HG02610 (cell line): ENCODE results near the gene SCIMP.
"Not testable (repeated sequence)": the region's sequence is repeated elsewhere in the genome, so short reads cannot be mapped to it uniquely, and the experiment has no call there.

ENCODE experiments used
- ATAC-seq: cut with Tn5 transposase; IDR thresholded peaks from one replicate; pipeline ENCODE4 v1.9.1; 2021; ENCODE audit warnings: mild to moderate bottlenecking, moderate library complexity; ENCODE audit not compliant: unreplicated experiment

SCIMP gene

GRCh38 chr17:5234645-5235576 lies at the start of gene SCIMP:
Gene SCIMP, minus strand, starts transcription at chr17:5234860. Its CDS starts 105 bp downstream, at chr17:5234755.
- ATAC-seq: peak; percentile 63

GRCh38 chr17:5283571-5284315 lies 49.1 kb upstream of the SCIMP start:
- no peak for ATAC-seq

DNA sequence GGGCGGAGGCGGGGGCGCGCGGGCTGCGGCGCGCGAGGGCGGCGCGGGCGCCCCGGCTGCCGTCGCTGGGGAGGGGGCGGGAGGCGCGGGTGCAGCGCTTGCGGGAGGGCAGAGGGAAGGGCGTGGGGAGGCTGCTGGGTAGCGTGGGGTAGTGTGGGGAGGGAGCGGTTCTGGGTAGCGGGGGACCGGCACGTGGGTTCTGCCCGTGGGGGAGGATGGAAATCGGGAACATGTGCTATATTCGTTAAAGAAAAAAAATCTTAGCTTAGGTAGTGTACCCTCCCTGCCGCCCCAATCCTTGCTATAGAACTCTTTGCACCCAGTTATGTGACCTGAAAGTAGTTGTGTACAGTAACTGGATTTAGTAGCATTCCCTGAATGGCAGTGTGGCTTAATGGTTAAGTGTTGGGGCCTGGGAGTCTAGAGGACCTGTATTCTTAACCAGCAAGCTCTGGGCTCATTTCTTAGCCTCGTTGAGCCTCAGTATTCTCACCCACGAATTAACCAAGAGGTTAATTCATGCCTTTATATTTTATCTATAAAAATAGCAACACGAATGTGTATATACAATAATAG lies 48.1 kb upstream of the SCIMP start:
- ATAC-seq: no peak

DNA sequence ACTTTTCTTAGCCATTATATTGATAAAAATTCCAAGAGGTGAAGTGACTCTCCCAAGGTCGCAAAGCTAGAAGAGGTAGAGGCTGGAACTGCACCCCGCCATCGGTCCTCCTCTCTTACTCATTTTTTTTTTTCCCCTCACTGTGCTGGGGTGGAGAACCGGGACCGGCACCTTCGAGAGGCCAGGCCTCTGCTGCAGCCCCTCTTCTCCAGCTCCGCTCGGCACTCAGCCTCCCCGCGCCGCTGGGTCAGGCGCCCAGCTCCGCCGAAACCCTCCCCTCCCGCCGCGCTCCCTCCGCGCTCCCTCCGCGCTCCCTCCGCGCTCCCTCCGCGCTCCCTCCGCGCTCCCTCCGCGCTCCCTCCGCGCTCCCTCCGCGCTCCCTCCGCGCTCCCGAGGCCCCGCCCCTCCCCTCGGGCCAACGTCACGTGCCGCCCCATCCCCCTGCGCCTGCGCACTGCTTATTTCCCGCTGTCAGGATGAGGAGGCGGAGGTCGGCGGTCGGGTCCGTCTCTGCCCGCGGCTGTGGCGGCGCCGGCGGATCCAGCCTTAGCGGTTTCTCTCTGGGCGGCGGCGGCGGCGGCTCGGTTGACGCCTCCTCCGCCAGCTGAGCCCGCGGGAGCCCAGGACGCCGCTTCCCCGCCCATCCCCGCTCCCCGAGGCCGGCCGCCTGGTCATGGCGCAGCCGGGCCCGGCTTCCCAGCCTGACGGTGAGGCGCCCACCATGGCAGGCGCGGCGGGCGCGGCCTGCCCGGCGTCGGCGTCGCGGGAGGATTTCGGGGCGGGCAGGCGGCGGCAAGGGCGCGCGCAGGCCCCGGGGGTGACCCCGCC lies 47.4 kb upstream of the SCIMP start, which contains the start of gene RABEP1:
Gene RABEP1, plus strand, starts transcription at position 471 of the 828 bp plus-strand sequence. Its CDS starts 203 bp downstream, at position 674.
- ATAC-seq: peak; percentile 62

DNA sequence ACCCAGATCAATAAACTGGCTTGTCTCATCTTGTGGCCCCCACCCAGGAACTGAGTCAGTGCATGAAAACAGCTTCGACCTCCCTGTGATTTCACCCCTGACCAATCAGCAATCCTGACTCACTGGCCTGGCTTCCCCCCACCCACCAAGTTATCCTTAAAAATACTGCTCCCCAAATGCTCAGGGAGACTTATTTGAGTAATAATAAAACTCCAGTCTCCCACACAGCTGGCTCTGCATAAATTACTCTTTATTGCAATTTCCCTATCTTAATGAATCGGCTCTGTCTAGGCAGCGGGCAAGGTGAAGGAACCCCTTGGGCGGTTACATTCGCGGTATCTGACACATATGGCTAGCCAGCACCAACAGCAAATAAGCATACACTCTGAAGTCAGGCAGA lies 37.7 kb upstream of the SCIMP start:
- ATAC-seq: no peak

DNA sequence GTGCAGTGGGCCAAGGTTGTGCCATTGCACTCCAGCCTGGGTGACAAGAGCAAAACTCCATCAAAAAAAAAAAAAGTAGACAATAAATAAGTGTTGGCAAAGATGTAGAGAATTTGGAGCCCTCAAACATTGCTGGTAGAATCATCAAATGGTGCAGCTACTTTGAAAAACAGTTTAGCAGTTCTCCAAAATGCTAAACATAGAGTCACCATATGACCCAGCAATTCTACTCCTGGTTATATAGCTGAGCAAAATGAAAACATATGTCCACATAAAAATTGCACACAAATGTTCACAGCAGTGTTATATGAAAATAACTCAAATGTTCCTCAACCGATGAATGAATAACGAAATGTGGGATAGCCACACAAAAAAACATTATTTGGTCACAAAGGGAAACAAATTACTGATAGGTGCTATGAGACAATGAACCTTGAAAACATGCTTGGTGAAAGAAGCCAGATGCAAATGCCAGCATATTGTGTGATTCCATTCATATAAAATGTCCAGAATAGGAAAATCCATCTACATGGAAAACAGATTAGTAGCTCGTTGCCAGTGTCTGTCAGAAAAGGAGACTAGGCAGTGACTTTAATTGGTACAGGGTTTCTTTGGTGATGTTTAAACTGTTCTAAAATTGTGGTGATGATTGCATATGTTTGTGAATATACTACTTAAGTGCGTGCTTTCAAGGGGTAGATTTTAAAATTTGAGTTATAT lies 34.7 kb upstream of the SCIMP start:
- ATAC-seq: no peak

DNA sequence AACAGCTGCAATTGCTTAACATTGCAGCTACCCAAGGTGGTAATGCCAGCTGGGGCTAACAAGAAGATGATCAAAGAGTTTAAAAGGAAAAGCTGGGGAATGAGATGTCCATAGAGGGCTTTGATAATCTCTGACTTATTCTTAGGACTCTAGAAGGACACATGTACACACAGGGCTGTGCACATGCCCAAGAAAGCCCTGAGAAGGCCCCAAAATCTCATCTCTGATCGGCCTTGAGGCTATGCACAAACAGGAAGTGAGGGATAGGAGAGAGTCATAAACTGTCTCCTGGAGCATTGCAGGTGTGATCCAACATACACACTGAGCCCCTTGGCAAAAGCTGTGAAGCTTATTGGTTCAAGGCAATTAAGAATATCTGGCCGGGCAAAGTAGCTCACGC lies 30.2 kb upstream of the SCIMP start:
- no peak for ATAC-seq

DNA sequence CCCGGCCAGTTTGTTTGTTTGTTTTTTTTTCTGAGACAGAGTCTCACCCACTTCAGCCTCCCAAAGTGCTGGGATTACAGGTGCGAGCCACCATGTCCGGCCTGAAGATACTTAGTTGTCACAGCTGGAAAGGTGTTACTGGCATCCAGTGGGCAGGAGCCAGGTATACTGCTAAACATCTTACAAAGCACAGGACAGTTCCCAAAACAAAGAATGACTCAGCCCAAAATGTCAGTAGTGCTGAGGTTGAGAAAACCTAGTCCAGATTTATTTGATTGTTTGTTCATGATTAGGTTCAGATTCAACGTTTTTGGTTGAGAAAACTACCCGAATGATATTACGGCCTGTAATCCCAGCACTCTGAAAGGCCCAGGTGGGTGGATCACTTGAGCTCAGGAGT lies 28.8 kb upstream of the SCIMP start:
- ATAC-seq: no peak

GRCh38 chr17:5262416-5262991 lies 27.8 kb upstream of the SCIMP start:
- ATAC-seq: no peak

- no peak for ATAC-seq
Measured at GRCh38 chr17:5260542-5260941, 25.9 kb upstream of the SCIMP start.

GRCh38 chr17:5257124-5257523 lies 22.5 kb upstream of the SCIMP start:
- no peak for ATAC-seq

DNA sequence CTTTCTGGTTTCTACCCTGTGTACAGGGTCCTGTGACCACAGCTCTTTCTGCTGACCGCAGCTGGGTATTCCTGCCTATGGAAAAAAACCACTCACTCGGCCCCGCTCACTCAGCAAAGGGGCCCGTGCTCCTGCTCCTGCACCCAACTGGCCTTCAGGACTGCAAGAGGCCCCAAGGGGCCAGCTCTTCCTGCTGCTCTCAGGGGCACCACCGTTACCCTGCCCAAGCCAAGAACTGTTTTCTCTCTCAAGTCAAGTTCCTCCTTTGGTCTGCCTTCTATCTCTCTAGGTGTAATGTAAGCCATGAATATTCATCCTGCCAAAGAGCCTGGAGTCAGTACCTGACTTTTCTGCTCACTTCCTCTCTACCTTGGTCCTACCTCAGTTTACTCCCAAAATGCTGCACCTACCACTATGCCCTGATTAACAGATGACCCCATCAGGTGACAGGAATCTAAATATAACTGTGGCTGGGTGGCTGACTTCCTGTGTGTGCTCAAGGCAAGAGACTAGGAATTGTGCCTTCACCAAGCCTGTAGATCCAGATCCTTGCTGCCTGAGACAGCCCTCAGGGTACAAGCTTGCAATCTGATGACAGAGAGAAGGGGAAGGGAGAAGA lies 20.4 kb upstream of the SCIMP start:
- ATAC-seq: no peak

DNA sequence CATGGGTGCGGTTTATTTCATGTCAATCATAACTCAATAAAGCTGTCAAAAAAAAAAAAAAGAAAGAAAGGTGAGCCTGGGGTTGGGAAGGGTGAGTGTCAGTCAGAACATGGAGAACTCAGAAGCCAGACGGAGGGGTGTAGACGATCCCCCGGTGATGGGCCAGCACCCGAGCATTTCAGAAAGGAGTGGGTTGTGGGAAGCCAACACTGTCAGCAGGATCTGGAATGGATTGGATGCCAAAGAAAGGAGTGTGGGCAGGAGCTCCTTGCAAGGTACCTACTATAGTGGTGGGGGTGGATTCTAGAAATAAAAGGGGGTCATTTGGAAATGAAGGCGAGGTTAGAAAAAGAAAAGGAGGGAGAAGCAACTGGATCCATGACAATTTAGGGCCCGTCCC lies 19.8 kb upstream of the SCIMP start:
- no peak for ATAC-seq

- ATAC-seq: no peak
Measured at GRCh38 chr17:5249615-5250014, 15.0 kb upstream of the SCIMP start.

DNA sequence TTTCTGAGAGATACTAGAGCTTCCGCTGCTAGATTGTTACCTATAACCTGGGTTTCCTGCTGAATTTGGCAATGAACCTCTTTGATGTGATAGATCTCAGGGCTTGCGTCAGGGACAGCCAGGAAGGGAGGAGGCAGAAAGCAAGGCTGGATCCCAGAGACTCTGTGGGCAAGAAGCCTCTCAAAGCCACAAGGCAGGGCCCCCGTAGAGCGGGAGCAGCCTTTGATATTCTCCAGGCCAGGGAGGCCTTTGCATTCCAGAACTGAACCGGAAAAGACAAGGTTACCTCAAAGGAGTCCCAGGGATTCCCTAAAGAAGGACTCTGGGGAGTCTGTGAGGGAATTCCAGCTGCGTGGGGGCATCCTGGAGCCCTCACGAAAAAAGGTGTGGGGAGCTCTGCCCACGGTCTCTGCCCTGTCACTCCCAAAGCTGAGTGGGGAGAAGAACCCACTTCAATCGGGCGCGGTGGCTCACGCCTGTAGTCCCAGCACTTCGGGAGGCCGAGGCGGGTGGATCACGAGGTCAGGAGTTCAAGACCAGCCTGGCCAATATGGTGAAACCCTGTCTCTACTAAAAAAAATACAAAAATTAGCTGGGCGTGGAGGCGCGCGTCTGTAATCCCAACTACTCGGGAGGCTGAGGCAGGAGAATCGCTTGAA lies 14.3 kb upstream of the SCIMP start:
- ATAC-seq: no peak

- no peak for ATAC-seq
Measured at GRCh38 chr17:5247621-5248020, 13.0 kb upstream of the SCIMP start.

- no peak for ATAC-seq
Measured at GRCh38 chr17:5241861-5242671, 7.4 kb upstream of the SCIMP start.

GRCh38 chr17:5239769-5240168 lies 5.1 kb upstream of the SCIMP start:
- not testable (repeated sequence) for ATAC-seq
